ENCODE data around the gene OCLN.
"Not testable (repeated sequence)": the region's sequence is repeated elsewhere in the genome, so short reads cannot be mapped to it uniquely, and the experiment has no call there.

OCLN gene

GRCh38 chr5:69510694-69511093 is 18.1 kb downstream of the OCLN start:
- TF ChIP-seq CTCF (IDR thresholded peaks at IDR 0.05; ENCODE audit: low read depth, low read length), result no peak
- no peak overlapping the region for H3K4me3 ChIP-seq (ENCODE audit: low read depth, low read length)

- TF ChIP-seq CTCF (IDR thresholded peaks at IDR 0.05; ENCODE audit: low read depth, low read length), result no peak
- no peak overlapping the region for H3K4me3 ChIP-seq (ENCODE audit: low read depth, low read length)
Measured at GRCh38 chr5:69512740-69513260, 20.2 kb downstream of the OCLN start.

GRCh38 chr5:69515570-69515969 is 23.0 kb downstream of the OCLN start:
- not testable (repeated sequence) for H3K4me3 ChIP-seq (ENCODE audit: low read depth, low read length)

GRCh38 chr5:69516769-69517168 is 24.2 kb downstream of the OCLN start:
- no peak overlapping the region for H3K4me3 ChIP-seq (ENCODE audit: low read depth, low read length)
- no peak for TF ChIP-seq CTCF (IDR thresholded peaks at IDR 0.05; ENCODE audit: low read depth, low read length)

GRCh38 chr5:69517763-69518212 is 25.2 kb downstream of the OCLN start:
- H3K4me3 ChIP-seq (ENCODE audit: low read depth, low read length), result no peak overlapping the region
- no peak for TF ChIP-seq CTCF (IDR thresholded peaks at IDR 0.05; ENCODE audit: low read depth, low read length)

- TF ChIP-seq CTCF (IDR thresholded peaks at IDR 0.05; ENCODE audit: low read depth, low read length), result no peak
- no peak overlapping the region for H3K4me3 ChIP-seq (ENCODE audit: low read depth, low read length)
Measured at GRCh38 chr5:69519285-69519684, 26.7 kb downstream of the OCLN start.

- TF ChIP-seq CTCF (IDR thresholded peaks at IDR 0.05; ENCODE audit: low read depth, low read length), result no peak
- no peak overlapping the region for H3K4me3 ChIP-seq (ENCODE audit: low read depth, low read length)
Measured at GRCh38 chr5:69522035-69522434, 29.4 kb downstream of the OCLN start.

GRCh38 chr5:69525490-69525889 is 32.9 kb downstream of the OCLN start:
- TF ChIP-seq CTCF (IDR thresholded peaks at IDR 0.05; ENCODE audit: low read depth, low read length), result no peak
- no peak overlapping the region for H3K4me3 ChIP-seq (ENCODE audit: low read depth, low read length)
